ENCODE data around the gene RAB20.

DNA sequence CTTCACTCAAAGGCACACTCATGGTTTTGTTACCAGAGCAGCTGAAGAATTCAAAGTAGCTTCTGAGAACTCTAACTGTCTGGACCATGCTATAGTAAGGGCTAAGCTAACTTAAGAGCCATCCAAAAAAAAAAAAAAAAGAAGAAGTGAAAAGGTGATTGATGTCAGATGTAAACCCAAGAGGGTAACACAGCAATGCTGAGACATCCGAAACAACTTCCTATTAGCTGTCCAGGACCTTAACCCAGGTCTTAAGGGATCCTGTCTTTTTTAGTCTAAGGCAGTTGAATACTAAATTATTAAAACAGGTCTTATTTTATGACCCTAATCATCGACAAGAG lies 11.2 kb upstream of the RAB20 start:
- TF ChIP-seq, protein P1, sequence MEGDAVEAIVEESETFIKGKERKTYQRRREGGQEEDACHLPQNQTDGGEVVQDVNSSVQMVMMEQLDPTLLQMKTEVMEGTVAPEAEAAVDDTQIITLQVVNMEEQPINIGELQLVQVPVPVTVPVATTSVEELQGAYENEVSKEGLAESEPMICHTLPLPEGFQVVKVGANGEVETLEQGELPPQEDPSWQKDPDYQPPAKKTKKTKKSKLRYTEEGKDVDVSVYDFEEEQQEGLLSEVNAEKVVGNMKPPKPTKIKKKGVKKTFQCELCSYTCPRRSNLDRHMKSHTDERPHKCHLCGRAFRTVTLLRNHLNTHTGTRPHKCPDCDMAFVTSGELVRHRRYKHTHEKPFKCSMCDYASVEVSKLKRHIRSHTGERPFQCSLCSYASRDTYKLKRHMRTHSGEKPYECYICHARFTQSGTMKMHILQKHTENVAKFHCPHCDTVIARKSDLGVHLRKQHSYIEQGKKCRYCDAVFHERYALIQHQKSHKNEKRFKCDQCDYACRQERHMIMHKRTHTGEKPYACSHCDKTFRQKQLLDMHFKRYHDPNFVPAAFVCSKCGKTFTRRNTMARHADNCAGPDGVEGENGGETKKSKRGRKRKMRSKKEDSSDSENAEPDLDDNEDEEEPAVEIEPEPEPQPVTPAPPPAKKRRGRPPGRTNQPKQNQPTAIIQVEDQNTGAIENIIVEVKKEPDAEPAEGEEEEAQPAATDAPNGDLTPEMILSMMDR (IDR thresholded peaks at IDR 0.05 in 2 of 3, conservative IDR thresholded peaks at IDR 0.05 in 1 of 3; ENCODE audit: borderline replicate concordance in 1 of 3, insufficient read depth in 1 of 3, low read depth in 2 of 3, low read length in 2 of 3) = no peak
- TF ChIP-seq, protein P2, sequence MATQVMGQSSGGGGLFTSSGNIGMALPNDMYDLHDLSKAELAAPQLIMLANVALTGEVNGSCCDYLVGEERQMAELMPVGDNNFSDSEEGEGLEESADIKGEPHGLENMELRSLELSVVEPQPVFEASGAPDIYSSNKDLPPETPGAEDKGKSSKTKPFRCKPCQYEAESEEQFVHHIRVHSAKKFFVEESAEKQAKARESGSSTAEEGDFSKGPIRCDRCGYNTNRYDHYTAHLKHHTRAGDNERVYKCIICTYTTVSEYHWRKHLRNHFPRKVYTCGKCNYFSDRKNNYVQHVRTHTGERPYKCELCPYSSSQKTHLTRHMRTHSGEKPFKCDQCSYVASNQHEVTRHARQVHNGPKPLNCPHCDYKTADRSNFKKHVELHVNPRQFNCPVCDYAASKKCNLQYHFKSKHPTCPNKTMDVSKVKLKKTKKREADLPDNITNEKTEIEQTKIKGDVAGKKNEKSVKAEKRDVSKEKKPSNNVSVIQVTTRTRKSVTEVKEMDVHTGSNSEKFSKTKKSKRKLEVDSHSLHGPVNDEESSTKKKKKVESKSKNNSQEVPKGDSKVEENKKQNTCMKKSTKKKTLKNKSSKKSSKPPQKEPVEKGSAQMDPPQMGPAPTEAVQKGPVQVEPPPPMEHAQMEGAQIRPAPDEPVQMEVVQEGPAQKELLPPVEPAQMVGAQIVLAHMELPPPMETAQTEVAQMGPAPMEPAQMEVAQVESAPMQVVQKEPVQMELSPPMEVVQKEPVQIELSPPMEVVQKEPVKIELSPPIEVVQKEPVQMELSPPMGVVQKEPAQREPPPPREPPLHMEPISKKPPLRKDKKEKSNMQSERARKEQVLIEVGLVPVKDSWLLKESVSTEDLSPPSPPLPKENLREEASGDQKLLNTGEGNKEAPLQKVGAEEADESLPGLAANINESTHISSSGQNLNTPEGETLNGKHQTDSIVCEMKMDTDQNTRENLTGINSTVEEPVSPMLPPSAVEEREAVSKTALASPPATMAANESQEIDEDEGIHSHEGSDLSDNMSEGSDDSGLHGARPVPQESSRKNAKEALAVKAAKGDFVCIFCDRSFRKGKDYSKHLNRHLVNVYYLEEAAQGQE (IDR thresholded peaks at IDR 0.05; ENCODE audit: low read depth) = no peak
- no peak for TF ChIP-seq POLR2AphosphoS5 (IDR thresholded peaks at IDR 0.05; ENCODE audit: low read depth, low read length)
- TF ChIP-seq EZH2 (IDR thresholded peaks at IDR 0.05) = no peak
- no peak for TF ChIP-seq SP1 (IDR thresholded peaks at IDR 0.05; ENCODE audit: low read depth)
- no peak for TF ChIP-seq ELF1 (IDR thresholded peaks at IDR 0.05; ENCODE audit: borderline replicate concordance, low read depth)
- TF ChIP-seq, protein P3, sequence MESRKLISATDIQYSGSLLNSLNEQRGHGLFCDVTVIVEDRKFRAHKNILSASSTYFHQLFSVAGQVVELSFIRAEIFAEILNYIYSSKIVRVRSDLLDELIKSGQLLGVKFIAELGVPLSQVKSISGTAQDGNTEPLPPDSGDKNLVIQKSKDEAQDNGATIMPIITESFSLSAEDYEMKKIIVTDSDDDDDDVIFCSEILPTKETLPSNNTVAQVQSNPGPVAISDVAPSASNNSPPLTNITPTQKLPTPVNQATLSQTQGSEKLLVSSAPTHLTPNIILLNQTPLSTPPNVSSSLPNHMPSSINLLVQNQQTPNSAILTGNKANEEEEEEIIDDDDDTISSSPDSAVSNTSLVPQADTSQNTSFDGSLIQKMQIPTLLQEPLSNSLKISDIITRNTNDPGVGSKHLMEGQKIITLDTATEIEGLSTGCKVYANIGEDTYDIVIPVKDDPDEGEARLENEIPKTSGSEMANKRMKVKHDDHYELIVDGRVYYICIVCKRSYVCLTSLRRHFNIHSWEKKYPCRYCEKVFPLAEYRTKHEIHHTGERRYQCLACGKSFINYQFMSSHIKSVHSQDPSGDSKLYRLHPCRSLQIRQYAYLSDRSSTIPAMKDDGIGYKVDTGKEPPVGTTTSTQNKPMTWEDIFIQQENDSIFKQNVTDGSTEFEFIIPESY (IDR thresholded peaks at IDR 0.05; ENCODE audit: extremely low read depth, insufficient replicate concordance, low read length) = no peak
- no peak for TF ChIP-seq SIN3A (IDR thresholded peaks at IDR 0.05; ENCODE audit: low read depth)
- no peak for TF ChIP-seq POLR2A (IDR thresholded peaks at IDR 0.05; ENCODE audit: borderline replicate concordance, extremely low read depth, insufficient read depth, insufficient read length)
- TF ChIP-seq ZNF274 (IDR thresholded peaks at IDR 0.05; ENCODE audit: low read depth, low read length) = no peak
- TF ChIP-seq MAX (IDR thresholded peaks at IDR 0.05) = no peak
- no peak for TF ChIP-seq RAD21 (IDR thresholded peaks at IDR 0.05; ENCODE audit: low read depth)
- TF ChIP-seq EZH2phosphoT487 (IDR thresholded peaks at IDR 0.05; ENCODE audit: borderline replicate concordance) = no peak
- no peak for TF ChIP-seq EGR1 (IDR thresholded peaks at IDR 0.05; ENCODE audit: low read depth)

Measured in HCT116 (cell line).